Stimulated activated CD4-positive, alpha-beta T cell treated with anti-CD3 and anti-CD28 coated beads, Interleukin-1b, Interleukin-23, amount 100 ng/mL, for 48 hours (primary cell): Measurements from ENCODE around the gene BTBD16.

Experiments
- DNase-seq: peaks from one replicate; pipeline ENCODE4 v3.0.0-alpha.2; 2020

The BTBD16 gene

GRCh38 chr10:122248356-122249302, 22.5 kb upstream of the BTBD16 start:
- DNase-seq: no peak

- no peak for DNase-seq
Measured at GRCh38 chr10:122249303-122249850, 21.7 kb upstream of the BTBD16 start.

GRCh38 chr10:122249991-122250750, 20.9 kb upstream of the BTBD16 start:
- no peak for DNase-seq

- DNase-seq: no peak
Measured at GRCh38 chr10:122251459-122252255, 19.4 kb upstream of the BTBD16 start.

GRCh38 chr10:122252805-122253204, 18.3 kb upstream of the BTBD16 start:
- no peak for DNase-seq

- DNase-seq: no peak
Measured at GRCh38 chr10:122253605-122254004, 17.5 kb upstream of the BTBD16 start.

GRCh38 chr10:122254831-122255230, 16.3 kb upstream of the BTBD16 start:
- DNase-seq: no peak

- DNase-seq: no peak
Measured at GRCh38 chr10:122255509-122256301, 15.4 kb upstream of the BTBD16 start.

GRCh38 chr10:122257041-122257440, 14.1 kb upstream of the BTBD16 start:
- DNase-seq: no peak

- DNase-seq: no peak
Measured at GRCh38 chr10:122258136-122259074, 12.7 kb upstream of the BTBD16 start.

GRCh38 chr10:122259075-122259466, 12.0 kb upstream of the BTBD16 start:
- no peak for DNase-seq

GRCh38 chr10:122261584-122261983, 9.5 kb upstream of the BTBD16 start:
- no peak for DNase-seq

- DNase-seq: no peak
Measured at GRCh38 chr10:122263971-122264370, 7.1 kb upstream of the BTBD16 start.

- DNase-seq: no peak
Measured at GRCh38 chr10:122264436-122264835, 6.7 kb upstream of the BTBD16 start.

- DNase-seq: no peak
Measured at GRCh38 chr10:122264931-122265330, 6.2 kb upstream of the BTBD16 start.

- DNase-seq: no peak
Measured at GRCh38 chr10:122265896-122266295, 5.2 kb upstream of the BTBD16 start.

- peak; percentile 52 for DNase-seq
Measured at GRCh38 chr10:122267849-122268737, 3.0 kb upstream of the BTBD16 start.

GRCh38 chr10:122269059-122269687, 1.9 kb upstream of the BTBD16 start:
- no peak for DNase-seq

- no peak for DNase-seq
Measured at GRCh38 chr10:122273966-122274545, 3.0 kb downstream of the BTBD16 start.
